ENCODE results near the gene ZNF484.
A peak's percentile ranks its signal among the peaks of the same experiment; 100 is the strongest.
"Not testable (repeated sequence)": the region's sequence is repeated elsewhere in the genome, so short reads cannot be mapped to it uniquely, and the experiment has no call there.

The ZNF484 gene

DNA sequence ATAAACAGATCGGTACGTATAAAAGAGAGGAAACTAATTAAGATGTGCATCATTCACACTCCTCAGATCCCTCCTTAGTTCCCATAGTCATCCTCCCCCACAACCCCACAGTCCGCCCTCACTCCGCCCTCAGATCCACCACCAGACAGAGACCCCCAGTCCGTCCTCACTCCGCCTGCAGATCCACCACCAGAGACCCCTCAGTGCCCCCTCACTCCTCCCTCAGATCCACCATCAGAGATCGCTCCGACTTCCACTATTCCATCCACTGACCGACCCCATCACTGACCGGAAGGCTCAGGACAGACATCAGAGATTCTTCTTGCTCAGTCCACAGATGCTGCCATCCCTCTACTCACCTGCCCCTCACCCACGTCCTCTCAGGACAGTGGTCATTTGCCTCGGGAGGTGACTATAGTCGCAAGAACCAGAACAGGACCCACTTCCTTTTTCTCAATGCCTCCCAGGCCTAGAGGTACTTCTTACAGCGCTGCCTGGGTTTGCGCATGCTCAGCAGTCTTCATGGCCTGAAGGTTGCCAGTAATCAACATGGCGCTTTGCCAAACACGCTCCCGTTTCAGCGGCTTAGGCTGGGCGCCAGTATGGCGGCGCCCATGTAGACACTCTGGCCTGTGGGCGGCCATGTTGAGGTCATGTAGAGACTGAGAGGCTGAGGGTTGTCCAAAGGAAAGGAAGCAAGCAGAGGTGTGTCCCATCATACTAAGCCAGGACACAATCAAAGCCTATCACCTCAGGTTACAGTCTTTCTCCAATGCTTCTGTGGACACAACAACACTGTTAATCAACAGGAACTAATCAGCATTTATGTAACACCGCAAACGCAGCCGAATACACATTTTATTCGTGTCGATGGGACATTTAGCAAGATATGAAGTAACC, at the start of gene ZNF484:
Gene ZNF484 (minus strand): TSS at position 508 of the 900 bp plus-strand sequence. CDS start 3,009 bp downstream, outside the sequence.
- DNase-seq, result peak; percentile 94

DNA sequence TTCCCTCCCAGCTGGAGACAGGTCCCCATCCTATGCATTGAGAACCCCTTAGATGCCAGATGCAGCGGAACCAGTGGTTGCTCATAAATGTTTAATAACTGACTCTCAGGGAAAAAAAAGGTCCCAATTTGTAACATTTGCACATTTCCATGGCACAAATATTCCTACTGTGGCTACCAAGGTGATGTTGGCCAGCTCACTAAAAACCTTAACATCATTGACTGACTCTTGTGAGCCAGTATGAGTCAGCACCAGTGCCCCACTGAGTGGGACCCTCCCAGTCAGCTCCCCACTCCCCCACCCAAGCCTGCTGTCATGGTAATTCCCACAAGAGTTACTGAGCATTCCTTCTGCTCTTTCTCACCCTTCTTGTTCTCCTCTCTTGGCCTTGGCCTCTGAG, 42.6 kb upstream of the ZNF484 start:
- DNase-seq, result no peak

DNA sequence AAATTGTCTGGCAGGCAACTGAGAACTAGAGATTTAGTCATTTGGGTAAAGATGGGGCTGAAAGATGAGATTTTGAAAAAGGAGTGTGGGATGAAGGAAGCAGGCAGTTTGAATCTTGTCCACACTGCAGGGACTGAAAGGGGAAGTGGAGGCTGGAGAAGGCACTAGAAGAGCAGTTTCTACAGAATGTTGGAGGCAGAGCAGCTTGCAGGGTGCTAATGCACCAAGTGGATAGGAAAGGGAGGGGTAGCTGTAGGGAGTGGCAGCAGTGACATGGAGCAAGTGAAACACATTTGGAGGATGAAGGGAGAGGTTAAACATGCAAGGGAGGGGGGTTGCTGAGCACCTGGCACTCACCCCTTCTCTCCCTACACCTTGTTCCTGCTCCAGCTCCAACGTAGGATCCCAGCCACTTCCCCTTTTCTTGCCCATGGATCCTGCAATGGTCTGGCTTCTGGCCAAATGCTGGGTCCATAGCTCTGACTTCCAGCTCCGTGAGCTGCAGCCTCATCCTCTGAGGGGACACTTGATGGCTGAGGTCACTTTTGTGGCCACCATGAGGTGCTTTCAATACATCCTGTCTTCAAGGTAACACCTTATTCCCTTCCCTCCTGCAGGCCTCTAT, 39.5 kb upstream of the ZNF484 start:
- peak; percentile 6 for DNase-seq

DNA sequence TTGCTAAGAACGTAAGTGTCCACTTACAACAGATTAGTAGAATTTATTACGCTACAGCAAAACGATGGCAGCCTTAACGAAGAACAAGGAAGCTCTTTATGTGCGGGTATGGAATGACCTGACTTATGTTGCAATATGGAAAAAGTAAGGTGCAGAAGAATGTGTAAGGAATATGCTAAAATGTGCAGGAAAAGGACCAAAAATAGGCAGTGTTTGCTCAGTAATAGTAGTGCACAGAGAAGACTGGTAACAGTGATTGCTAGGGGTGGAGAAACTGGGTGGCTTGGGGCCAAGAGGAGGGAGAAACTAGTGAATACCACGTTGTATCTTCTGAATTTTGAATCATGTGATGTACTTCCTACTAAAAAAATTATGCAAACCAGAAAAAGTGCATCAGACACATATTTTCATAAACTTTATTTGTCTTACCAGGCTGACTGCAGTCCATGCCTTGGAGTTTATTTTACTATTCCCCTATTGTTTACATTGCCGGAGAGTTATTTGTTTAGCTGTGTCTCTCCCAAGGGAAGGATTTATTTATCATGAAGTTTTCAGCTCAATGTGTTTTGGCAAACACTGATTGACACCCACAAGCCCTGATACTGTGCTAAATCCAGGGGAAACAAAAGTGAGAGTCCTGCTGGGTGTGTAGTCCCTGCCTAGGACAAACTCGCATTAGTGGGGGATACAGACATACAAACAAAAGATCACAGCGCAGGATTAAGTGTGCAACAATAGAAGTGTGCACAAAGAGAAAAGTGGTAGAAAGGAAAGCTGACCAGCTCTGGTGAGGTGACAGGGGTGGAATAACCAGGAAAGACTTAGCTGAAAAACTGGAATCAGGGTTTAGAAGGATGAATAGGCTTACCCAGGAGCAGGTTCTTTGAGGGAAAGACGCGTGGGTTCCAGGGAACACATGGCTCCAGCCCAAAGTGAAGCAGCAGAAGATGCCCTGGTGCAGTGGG, 34.0 kb upstream of the ZNF484 start:
- no peak for DNase-seq

DNA sequence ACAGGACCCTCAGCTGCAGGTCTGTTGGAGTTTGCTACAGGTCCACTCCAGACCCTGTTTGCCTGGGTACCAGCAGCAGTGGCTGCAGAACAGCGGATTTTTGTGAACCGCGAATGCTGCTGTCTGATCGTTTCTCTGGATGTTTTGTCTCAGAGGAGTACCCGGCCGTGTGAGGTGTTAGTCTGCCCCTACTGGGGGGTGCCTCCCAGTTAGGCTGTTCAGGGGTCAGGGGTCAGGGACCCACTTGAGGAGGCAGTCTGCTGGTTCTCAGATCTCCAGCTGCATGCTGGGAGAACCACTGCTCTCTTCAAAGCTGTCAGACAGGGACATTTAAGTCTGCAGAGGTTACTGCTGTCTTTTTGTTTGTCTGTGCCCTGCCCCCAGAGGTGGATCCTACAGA, 27.3 kb upstream of the ZNF484 start:
- DNase-seq, result not testable (repeated sequence)

DNA sequence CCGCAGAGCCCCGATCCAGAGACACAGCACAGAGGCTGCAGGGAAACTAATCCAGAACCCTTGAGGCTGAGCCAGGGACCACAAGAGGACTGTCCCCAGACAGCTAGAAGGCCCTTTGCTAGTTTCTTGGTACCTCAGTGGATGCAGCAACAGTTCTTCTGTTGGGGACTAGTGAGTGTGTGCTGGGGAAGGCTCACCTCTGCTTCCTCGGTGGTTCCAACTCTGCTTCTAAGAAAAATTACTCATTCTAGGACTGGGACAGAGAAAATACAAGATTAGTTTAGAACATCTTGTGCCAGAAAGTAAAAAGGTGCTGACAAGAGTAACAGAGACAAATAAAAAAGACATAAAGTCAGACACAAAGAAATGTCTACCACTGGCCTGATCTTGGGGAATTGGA, 19.5 kb upstream of the ZNF484 start:
- no peak for DNase-seq

DNA sequence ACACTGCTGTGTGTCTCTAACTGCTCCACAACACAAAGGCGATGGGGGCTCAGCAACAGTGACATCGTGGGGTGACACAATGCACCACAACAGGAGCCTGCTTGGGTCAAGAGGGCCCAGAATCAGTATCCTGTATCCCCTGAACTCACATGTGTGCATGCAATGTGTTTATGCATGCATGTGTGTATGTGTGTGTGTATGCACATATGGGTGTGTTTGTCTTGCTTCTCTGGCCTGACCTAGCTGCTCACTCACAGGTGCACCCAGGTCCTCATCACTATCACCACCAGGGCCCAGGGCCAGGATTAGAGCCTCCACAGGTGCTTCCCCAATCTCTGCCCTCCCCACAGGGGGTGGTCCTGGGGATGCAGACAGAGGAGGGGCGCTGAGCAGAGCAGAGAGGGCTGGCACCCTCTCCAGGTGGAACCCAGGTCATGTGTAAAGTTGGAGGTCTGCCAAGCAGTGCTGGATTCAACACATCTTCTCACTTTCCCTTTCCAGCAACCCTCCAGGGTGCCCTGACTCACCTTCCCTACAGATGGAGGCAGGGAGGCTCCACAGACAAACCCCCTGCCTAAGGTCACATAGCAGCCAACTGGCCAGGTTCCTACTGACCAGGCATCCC, 18.1 kb upstream of the ZNF484 start:
- DNase-seq, result no peak

DNA sequence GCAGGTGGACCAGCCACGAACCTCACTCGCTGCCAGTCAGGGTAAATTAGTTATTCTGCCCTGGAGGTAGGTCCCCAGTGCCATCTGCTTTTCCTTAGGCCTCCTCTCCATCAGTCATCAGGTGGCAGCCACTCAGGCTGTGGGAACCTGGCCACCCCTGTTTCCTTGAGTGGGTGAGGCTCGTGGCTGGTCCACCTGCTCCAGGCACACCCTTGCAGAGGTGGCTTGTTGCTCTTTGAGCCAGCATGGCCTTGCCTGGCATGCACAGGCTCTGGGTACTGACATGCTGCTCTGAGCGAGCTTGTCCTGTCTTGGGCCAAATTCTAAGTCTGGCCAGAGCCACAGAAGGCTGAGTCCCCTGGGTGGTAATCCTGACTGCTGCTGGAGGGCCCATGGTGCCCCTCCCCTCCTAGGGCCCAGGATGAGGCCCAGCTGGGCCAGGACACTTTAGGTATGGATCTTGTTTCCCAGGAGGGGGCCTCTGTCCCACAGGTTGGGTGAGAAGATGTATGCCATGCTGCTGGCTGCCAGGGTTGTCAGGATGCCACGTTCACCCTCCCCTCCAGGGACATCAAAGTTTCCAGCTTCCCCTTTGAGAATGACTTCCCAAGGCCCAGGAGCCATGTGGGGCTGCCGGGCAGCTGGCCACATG, 17.0 kb upstream of the ZNF484 start:
- DNase-seq, result no peak

DNA sequence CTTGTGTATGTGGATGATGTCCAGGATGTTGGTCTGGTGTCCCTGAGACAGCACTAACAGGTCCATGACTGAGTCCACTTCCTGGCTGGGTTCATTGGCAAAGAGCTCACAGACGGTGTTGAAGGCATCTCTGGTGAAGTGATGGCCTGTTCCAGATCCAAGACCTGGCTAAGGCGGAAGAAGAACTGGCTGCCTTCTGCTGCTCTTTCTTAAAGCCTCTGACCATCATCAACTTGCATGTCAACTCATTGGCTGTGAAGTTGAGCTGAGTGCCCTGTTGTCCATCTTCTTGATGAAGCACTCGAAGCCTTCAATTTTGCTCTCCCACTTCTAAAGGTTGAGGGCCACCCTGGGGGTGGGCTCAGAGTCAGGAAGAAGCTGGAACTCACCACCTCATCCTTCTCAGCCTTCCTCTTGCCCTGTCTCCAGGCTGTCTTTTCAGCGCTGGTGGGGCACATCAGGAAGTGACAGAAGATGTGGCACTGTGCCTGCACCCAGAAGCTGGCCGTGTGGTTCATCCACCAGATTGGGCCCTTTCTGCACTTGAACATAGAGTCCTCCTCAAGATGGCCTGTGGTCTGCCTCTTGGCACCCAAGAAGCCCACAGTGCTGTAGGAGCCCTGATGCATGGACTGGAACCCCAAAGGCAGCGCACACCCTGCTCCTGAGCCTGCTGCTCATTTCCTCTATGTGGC, 16.2 kb upstream of the ZNF484 start:
- not testable (repeated sequence) for DNase-seq

DNA sequence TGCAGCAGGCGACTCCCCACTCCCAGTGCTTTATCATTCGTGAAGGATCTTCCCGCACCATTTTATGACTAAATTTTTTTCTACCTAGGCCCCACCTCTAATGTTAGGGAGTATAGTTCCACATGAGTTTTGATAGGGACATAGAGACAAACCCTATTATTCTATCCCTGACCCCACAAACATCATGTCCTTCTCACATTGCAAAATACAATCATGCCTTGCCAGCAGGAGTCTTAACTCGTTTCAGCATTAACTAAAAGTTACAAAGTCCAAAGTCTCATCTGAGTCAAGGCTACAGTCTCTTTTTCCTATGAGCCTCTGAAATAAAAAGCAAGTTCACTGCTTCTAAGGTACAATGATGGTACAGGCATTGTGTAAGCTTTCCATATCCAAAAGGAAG, 14.4 kb upstream of the ZNF484 start:
- not testable (repeated sequence) for DNase-seq

DNA sequence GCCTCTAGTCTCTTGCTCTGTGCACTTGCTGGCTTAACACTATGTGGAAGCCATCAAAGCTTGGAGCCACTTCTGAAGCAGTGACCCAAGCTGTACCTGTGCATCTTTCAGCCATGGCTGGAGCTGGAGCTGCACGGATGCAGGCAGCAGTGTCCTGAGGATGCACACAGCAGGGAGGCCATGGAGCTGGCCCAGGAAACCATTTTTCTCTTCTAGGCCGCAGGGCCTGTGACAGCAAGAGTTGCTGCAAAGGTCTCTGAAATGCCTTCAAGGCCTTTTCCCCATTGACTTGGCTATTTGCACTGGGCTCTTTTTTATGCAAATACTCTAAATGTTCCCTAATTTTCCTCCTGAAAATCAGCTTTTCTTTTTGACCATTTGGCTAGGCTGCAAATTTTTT, 12.9 kb upstream of the ZNF484 start:
- no peak for DNase-seq

DNA sequence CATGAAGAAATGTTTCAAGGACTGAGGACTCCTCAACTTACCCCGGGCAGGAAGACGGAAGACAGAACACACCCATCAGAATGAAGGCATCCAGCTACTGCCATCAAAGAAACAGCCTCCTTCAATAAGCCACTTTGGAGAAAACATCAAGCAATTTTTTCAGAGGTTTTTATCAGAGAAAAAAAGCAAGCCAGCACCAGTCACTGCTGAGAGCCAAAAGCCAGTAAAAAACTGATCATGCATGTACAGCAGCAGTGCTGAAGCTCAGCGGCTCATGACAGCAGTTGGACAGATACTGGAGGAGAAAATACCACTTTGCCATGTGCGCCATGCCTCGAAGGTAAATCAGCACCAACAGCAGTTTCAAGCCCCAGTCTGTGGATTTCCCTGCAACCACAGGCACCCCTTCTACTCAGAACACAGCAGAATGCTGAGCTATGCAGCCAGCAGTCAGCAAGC, 10.1 kb upstream of the ZNF484 start:
- no peak for DNase-seq

DNA sequence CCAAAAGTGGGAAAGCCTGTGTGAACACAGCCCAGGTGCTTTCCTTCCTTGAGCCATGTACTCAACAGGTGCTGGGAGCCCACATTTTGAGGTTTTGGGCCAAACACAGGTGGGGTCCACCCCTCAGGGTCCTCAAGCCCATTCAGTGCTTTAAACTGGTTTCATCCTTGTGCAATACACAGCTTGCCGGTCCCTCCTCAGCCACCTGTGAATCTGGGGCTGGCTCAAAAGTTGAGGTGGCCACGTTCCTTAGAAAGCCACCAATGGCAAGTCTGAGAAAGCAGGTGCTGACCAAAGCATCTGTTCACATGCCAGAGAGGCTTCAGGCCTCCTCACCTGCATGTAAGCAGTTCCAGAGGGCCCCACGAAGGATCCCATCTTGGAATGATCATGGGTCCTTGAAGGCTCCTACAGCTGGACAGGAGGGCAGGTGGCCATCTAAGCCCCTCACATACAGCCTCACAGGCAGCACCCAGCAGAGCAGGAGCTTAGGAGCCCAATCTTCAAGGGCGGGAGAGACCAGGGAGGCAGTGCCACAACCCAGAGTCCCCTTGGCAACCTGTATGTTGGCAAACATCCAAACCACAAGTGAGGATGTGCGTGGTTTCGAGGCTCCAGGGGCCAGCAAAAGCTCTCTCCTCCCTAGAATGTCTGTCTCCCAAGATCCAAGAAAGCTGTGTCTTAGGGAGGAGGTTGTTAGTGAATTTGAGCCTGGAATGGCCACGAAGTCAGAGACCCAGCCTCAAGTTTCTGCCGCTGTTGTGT, 9.2 kb upstream of the ZNF484 start:
- not testable (repeated sequence) for DNase-seq

DNA sequence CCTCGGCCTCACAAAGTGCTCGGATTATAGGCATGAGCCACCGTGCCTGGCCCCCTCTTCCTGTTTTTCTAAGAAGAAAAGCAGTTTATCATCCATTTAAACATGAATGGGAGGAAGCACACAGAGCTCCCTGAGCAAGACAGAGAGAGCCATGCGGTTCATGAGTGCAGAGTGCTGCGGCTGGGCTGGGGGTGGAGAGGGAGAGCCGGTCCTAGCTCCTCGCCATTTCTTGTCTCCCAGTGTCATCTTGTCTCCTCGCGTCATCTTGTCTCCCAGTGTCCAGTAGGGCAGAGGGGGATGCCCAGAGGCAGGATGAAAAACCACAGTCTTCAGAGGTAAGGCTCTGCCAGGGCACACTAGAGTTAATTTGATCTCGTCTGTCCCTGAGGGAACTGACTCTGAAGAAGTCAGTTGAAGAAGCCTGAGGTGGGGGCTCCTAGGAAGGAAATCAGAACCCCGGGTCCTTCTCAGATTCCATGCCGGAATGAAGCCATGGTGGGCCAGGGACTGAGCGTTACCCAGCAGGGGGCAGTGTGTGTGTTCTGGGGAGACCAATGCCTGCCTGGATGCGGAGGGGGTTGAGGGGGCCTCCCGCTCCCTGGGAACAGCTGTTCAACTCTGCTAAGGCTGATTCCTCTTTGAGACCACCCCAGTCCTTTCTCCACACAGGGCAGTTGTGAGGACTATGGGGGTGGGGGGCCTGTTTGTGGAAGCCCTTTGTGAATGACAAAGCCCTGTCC, 6.0 kb upstream of the ZNF484 start:
- not testable (repeated sequence) for DNase-seq

DNA sequence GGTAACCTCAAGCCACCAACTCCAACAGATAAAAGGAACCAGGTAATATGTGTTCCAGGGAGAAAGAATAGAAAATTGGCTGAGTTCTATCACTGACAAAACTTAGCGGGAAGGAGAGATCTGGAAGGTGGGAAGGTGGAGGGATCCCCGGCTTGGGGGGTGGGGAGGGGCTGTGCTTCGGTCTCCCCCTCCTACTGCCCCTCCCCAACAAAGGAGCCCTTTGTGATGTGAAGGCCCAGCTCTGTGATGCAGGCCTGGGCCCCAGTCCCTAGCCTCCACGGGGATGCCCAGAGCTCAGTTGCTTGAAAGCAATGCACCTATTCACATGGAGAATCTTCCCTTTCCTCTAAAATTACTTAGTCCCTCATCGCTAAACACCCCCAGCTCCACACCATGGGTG, 4.4 kb upstream of the ZNF484 start:
- DNase-seq, result no peak

DNA sequence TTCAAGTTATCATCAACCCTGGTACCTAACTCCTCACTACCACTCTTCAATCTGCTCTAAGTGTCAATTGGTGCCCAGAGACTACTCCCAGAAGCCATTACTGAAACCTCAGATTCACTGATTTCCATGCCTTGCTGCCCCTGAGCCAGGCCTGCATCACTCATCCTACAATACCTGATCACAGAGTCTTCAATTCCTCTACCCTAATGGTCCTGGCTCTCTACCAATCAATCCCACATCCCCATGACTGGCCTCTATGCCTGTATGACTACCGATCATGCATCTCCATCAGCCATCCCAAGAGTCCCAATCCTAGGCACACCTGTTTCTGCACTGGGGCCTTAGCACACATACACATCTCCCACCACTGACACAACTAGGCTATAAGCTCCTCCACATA, 2.5 kb downstream of the ZNF484 start:
- DNase-seq, result no peak

DNA sequence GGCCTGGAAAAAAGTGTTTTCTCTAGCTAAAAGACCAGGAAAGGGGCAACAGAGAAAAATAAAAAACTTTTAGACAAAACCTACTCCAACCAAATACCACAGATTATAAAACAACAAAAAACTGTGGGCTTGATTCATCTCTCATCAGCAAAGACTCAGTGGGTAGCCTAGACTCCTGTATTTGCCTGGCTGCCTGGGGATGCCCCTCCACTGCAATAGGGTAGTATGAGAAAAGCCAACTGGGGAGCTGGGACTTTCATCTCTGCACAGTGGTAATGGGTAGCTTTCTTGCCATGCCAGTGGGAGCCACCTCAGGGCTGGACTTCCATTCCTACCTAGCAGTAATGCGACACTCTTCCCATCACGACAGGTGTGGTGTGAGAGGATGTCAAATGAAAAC, 7.5 kb downstream of the ZNF484 start:
- DNase-seq, result no peak

DNA sequence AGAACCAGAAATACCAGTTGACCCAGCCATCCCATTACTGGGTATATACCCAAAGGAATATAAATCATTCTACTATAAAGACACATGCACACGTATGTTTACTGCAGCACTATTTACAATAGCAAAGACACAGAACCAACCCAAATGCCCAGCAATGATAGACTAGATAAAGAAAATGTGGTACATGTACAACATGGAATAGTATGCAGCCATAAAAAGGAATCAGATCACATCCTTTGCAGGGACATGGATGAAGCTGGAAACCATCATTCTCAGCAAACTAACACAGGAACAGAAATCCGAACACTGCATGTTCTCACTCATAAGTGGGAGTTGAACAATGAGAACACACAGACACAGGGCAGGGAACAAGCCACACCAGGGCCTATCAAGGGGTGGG, 11.2 kb downstream of the ZNF484 start:
- DNase-seq, result not testable (repeated sequence)

DNA sequence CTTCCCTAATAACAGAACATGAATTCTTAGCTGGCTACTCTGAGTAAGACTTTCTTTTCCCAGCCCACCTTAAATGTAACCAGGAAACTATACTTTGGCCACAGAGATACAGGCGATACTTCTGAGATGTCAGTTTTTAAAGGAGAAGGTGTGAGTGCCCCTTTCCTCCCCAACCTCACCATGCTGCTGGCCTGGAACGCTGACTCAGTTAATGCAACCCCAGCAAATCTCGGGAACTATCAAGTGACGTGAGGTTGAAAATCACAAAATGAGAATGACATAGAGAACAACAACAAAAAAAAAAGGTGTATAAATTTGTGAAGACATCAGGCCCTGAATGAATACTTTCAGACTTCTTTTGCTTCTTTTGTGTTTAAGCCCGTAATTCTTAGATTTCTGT, 13.7 kb downstream of the ZNF484 start:
- no peak for DNase-seq

DNA sequence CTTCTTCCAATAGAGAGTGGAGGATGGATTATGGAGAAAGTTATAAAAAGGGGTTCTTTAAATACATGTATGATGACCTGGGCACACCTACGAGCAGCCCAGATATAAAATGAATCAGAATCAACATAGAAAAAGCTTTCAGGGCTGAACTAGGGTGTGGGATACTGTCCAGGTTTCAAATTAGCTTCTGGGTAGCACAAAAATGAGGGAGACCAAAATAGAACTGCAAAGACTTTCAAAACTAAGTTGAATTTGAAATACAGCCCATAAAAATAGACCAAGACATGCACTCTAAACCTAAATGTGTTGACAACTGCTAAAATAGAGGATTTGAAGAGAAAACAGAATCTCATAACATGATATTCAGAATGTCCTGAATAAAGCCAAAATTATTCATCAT, 17.0 kb downstream of the ZNF484 start:
- no peak for DNase-seq
